CD8-positive, alpha-beta memory T cell (primary cell): ENCODE measurements around the gene FGFR4. TPM values are rescaled to one million over a fixed set of nuclear protein-coding genes. Genes with fewer than 3 reads are reported as not detected.

ENCODE experiments used
- CTCF ChIA-PET: fragments of 350-600 bp; sonication (Branson Sonifier 250); formaldehyde crosslinking; loops from one replicate; lab custom pipeline; 2021; ENCODE audit warnings: antibody characterized with exemption; lab: Charles Lee
- POLR2A ChIA-PET: fragments of 350-600 bp; sonication (Branson Sonifier 250); formaldehyde crosslinking; loops from one replicate; lab custom pipeline; 2021; ENCODE audit warnings: antibody characterized with exemption; lab: Charles Lee
- DNase-seq, 5 donors: peaks; one replicate each; pipeline versions ENCODE4 v3.0.0 to v3.0.0-alpha.2; 2020 to 2022; ENCODE audit warnings: mixed read lengths in 1 of 5
- H3K27ac ChIP-seq: one replicate; pipeline ENCODE4 v1.7.0; 2013; ENCODE audit warnings: low read depth, mild to moderate bottlenecking, low read length, moderate library complexity
- H3K27me3 ChIP-seq: 2 replicates; pipeline ENCODE4 v1.7.0; 2013; ENCODE audit warnings: low read length, mild to moderate bottlenecking; ENCODE audit not compliant: insufficient read depth, poor library complexity, severe bottlenecking
- H3K36me3 ChIP-seq: 2 replicates; pipeline ENCODE4 v1.7.0; 2013; ENCODE audit warnings: mild to moderate bottlenecking, low read length, moderate library complexity; ENCODE audit not compliant: insufficient read depth
- H3K4me1 ChIP-seq: 2 replicates; pipeline ENCODE4 v1.7.0; 2013; ENCODE audit warnings: mild to moderate bottlenecking, low read length, moderate library complexity; ENCODE audit not compliant: insufficient read depth
- H3K4me3 ChIP-seq: 2 replicates; pipeline ENCODE4 v1.7.0; 2013; ENCODE audit warnings: mild to moderate bottlenecking, low read length
- H3K9me3 ChIP-seq: 2 replicates; pipeline ENCODE4 v1.7.0; 2013; ENCODE audit warnings: mild to moderate bottlenecking, low read length
- H3K27ac Mint-ChIP-seq, 8 donors: one replicate each; pipeline ENCODE4 v1.8.0; 2020 to 2021; ENCODE audit warnings: mixed read lengths in 8 of 8, mild to moderate bottlenecking in 6 of 8, inconsistent platforms in 3 of 8, moderate library complexity in 3 of 8
- H3K27me3 Mint-ChIP-seq, 2 donors: one replicate each; pipeline ENCODE4 v1.8.0; 2020 to 2021; ENCODE audit warnings: mixed read lengths in 2 of 2, mild to moderate bottlenecking in 1 of 2, moderate library complexity in 1 of 2
- H3K36me3 Mint-ChIP-seq, 3 donors: one replicate each; pipeline ENCODE4 v1.8.0; 2020 to 2021; ENCODE audit warnings: mixed read lengths in 3 of 3, inconsistent platforms in 1 of 3, mild to moderate bottlenecking in 1 of 3
- H3K4me1 Mint-ChIP-seq, 3 donors: one replicate each; pipeline ENCODE4 v1.8.0; 2020 to 2021; ENCODE audit warnings: mixed read lengths in 3 of 3, inconsistent platforms in 1 of 3, mild to moderate bottlenecking in 1 of 3
- H3K4me3 Mint-ChIP-seq, 7 donors: one replicate each; pipeline ENCODE4 v1.8.0; 2020 to 2021; ENCODE audit warnings: mixed read lengths in 7 of 7, mild to moderate bottlenecking in 6 of 7, moderate library complexity in 4 of 7, inconsistent platforms in 2 of 7
- H3K9me3 Mint-ChIP-seq, 5 donors: one replicate each; pipeline ENCODE4 v1.8.0; 2020 to 2022; ENCODE audit warnings: mixed read lengths in 5 of 5, mild to moderate bottlenecking in 3 of 5, moderate library complexity in 2 of 5, inconsistent platforms in 1 of 5
- polyA plus RNA-seq: library from polyadenylated mRNA; unstranded; fragments of 300-500 nt; fragmentation: Illumina TruSeq; gene quantifications from one replicate; pipeline ENCODE4 v1.2.3, GENCODE V29; 2021
- total RNA-seq, 2 experiments: library from RNA; stranded (reverse); gene quantifications; one replicate each; pipeline ENCODE4 v1.2.3, GENCODE V29; 2021

The FGFR4 gene
- total and polyA plus RNA-seq, 3 experiments from 2014 or later, result 0.29 to 1.2 (median 0.42) TPM

GRCh38 chr5:177132136-177133095 lies 45.7 kb downstream of the FGFR4 start:
- DNase-seq, result peak in 3 of 5 donors; percentile 26 to 63 (median 32)
- no peaks in the 10 kb centered on the region for H3K27me3 Mint-ChIP-seq
- peaks cover 52 to 55% (median 53%) of the 10 kb centered on the region in 3 donors for H3K4me1 Mint-ChIP-seq
- H3K27ac Mint-ChIP-seq, result peak overlapping the region in 6 of 8 donors; percentile 41 to 77 (median 66)
- H3K9me3 Mint-ChIP-seq, result no peaks in the 10 kb centered on the region
- CTCF ChIA-PET, result interaction anchor here (5.1 kb wide), 1 partner anchor 19 kb away, joined by 30 read pairs; no protein-coding TSS in a partner anchor
- peak overlapping the region; percentile 24 to 91 (median 56) for H3K4me3 Mint-ChIP-seq
- H3K4me1 ChIP-seq, result peaks cover 58% of the 10 kb centered on the region
- H3K27ac ChIP-seq, result peak overlapping the region; percentile 74
- H3K9me3 ChIP-seq, result no peaks in the 10 kb centered on the region
- H3K4me3 ChIP-seq, result peak overlapping the region; percentile 48
- H3K27me3 ChIP-seq, result no peaks in the 10 kb centered on the region
- peaks cover 12% of the 10 kb centered on the region for H3K36me3 ChIP-seq
- POLR2A ChIA-PET, result interaction anchor here (0.5 to 2.9 kb wide), 7 partner anchors 15 to 485 kb away, joined by 3 to 16 read pairs (median 3); partner anchors contain the start of genes GRK6 and TSPAN17
- H3K36me3 Mint-ChIP-seq, result peaks cover 3 to 30% (median 9%) of the 10 kb centered on the region in 3 donors

DNA sequence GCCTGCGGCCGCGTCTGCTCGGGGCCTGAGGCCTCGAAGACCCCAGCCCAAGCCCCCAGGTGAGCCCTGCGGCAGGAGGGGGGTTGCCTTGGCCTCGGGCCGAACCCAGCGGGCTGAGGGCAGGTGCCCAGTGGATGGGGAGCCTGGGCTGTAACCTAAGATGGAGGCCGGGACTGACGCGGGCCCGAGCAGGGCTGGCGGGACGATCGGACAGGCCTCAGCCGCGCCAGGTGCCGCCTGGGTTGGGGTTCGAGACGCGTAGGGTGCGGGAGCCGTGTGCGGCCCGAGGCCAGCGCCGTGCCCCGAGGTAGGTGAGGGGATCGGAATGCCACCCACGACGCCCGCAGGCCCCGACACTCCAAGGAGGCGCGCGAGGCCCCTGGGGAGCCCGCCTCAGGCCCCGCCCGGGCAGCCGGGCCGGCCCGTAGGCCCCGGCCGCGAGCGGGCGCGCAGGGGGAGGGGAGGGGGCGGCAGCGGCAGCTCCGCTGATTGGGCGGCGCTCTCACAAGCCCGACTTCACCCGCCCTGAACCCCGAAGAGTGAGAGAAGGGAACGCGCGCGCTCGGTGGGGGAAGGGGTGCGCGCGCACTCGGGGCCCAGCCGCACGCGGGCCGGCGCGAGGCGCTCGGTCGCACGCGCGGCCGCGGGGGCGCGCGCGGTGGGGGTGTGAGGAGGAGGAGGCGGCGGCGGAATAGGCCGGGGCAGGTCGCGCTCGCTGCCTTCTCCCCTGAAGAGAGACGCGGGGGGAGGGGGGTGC lies 46.6 kb downstream of the FGFR4 start, which contains the start of gene NSD1:
Gene NSD1, plus strand, starts transcription at position 678 of the 757 bp plus-strand sequence. CDS start 1,331 bp downstream, outside the sequence.
- Mint-ChIP-seq H3K4me1 (peaks cover 52 to 61% (median 55%) of the 10 kb centered on the region in 3 donors), H3K27me3 (no peaks in the 10 kb centered on the region), H3K4me3 (peak within 1 kb of the TSS; percentile 82 to 93 (median 88)), H3K36me3 (peaks cover 3 to 34% (median 9%) of the 10 kb centered on the region in 3 donors), H3K27ac (peak within 1 kb of the TSS; percentile 59 to 97 (median 90)), H3K9me3 (no peaks in the 10 kb centered on the region)
- Histone ChIP-seq H3K4me1 (peaks cover 64% of the 10 kb centered on the region), H3K27ac (peak within 1 kb of the TSS; percentile 74), H3K9me3 (no peaks in the 10 kb centered on the region), H3K36me3 (peaks cover 19% of the 10 kb centered on the region), H3K4me3 (peak within 1 kb of the TSS; percentile 65), H3K27me3 (no peaks in the 10 kb centered on the region)
- peak; percentile 83 to 94 (median 89) for DNase-seq
- POLR2A ChIA-PET, result interaction anchor here (0.6 to 2.9 kb wide), 6 partner anchors 20 to 383 kb away, joined by 3 to 16 read pairs (median 4); partner anchors contain the start of gene GRK6
- CTCF ChIA-PET, result interaction anchor here (0.7 to 5.1 kb wide), 2 partner anchors 20 to 46 kb away, joined by 3 to 30 read pairs; no protein-coding TSS in a partner anchor

GRCh38 chr5:177133853-177134696 lies 47.4 kb downstream of the FGFR4 start:
- no peaks in the 10 kb centered on the region for H3K27me3 Mint-ChIP-seq
- CTCF ChIA-PET, result interaction anchor here (0.7 to 5.1 kb wide), 3 partner anchors 20 to 52 kb away, joined by 3 to 30 read pairs (median 3); no protein-coding TSS in a partner anchor
- POLR2A ChIA-PET, result interaction anchor here (0.6 to 2.9 kb wide), 4 partner anchors 20 to 1337 kb away, joined by 3 to 16 read pairs (median 4); no protein-coding TSS in a partner anchor
- H3K9me3 Mint-ChIP-seq, result no peaks in the 10 kb centered on the region
- no peaks in the 10 kb centered on the region for H3K27me3 ChIP-seq
- peak; percentile 27 to 65 (median 49) for DNase-seq
- H3K4me3 ChIP-seq, result peak overlapping the region; percentile 65
- H3K4me1 ChIP-seq, result peaks cover 57% of the 10 kb centered on the region
- H3K4me3 Mint-ChIP-seq, result peak overlapping the region; percentile 82 to 93 (median 88)
- H3K4me1 Mint-ChIP-seq, result peaks cover 44 to 53% (median 47%) of the 10 kb centered on the region in 3 donors
- H3K36me3 ChIP-seq, result peaks cover 21% of the 10 kb centered on the region
- no peaks in the 10 kb centered on the region for H3K9me3 ChIP-seq
- peak overlapping the region; percentile 43 to 97 (median 90) for H3K27ac Mint-ChIP-seq
- H3K27ac ChIP-seq, result peak overlapping the region; percentile 13
- H3K36me3 Mint-ChIP-seq, result peaks cover 3 to 37% (median 9%) of the 10 kb centered on the region in 3 donors

GRCh38 chr5:177134697-177135225 lies 48.0 kb downstream of the FGFR4 start:
- Mint-ChIP-seq H3K4me3 (peak overlapping the region; percentile 82 to 93 (median 88)), H3K27me3 (no peaks in the 10 kb centered on the region), H3K27ac (peak overlapping the region; percentile 19 to 97 (median 90)), H3K9me3 (no peaks in the 10 kb centered on the region), H3K36me3 (peaks cover 3 to 40% (median 9%) of the 10 kb centered on the region in 3 donors), H3K4me1 (peaks cover 41 to 53% (median 43%) of the 10 kb centered on the region in 3 donors)
- peak overlapping the region; percentile 13 for H3K27ac ChIP-seq
- POLR2A ChIA-PET, result interaction anchor here (1.3 to 2.9 kb wide), 2 partner anchors 21 to 381 kb away, joined by 4 to 16 read pairs; no protein-coding TSS in a partner anchor
- no peaks in the 10 kb centered on the region for H3K9me3 ChIP-seq
- DNase-seq, result no peak
- peak overlapping the region; percentile 65 for H3K4me3 ChIP-seq
- H3K27me3 ChIP-seq, result no peaks in the 10 kb centered on the region
- peaks cover 21% of the 10 kb centered on the region for H3K36me3 ChIP-seq
- CTCF ChIA-PET, result interaction anchor here (0.7 to 5.1 kb wide), 2 partner anchors 21 to 51 kb away, joined by 3 to 30 read pairs; no protein-coding TSS in a partner anchor
- peaks cover 57% of the 10 kb centered on the region for H3K4me1 ChIP-seq

- no peak overlapping the region for H3K4me3 ChIP-seq
- H3K9me3 Mint-ChIP-seq, result no peaks in the 10 kb centered on the region
- peaks cover 55 to 82% (median 68%) of the 10 kb centered on the region in 3 donors for H3K4me1 Mint-ChIP-seq
- peaks cover 18% of the 10 kb centered on the region for H3K36me3 ChIP-seq
- no peaks in the 10 kb centered on the region for H3K9me3 ChIP-seq
- H3K27ac Mint-ChIP-seq, result peak overlapping the region in 7 of 8 donors; percentile 4 to 81 (median 55)
- CTCF ChIA-PET, result no interaction called here
- no peaks in the 10 kb centered on the region for H3K27me3 ChIP-seq
- H3K27ac ChIP-seq, result no peak overlapping the region
- no peaks in the 10 kb centered on the region for H3K27me3 Mint-ChIP-seq
- POLR2A ChIA-PET, result no interaction called here
- H3K4me1 ChIP-seq, result peaks cover 49% of the 10 kb centered on the region
- peak overlapping the region in 4 of 7 donors; percentile 3 to 54 (median 16) for H3K4me3 Mint-ChIP-seq
- H3K36me3 Mint-ChIP-seq, result peaks cover 12 to 75% (median 16%) of the 10 kb centered on the region in 3 donors
- DNase-seq, result no peak
Observed at GRCh38 chr5:177140312-177140711, 53.6 kb downstream of the FGFR4 start.

- Histone ChIP-seq H3K27me3 (no peaks in the 10 kb centered on the region), H3K4me1 (peaks cover 37% of the 10 kb centered on the region), H3K27ac (no peak overlapping the region), H3K4me3 (no peak overlapping the region), H3K9me3 (no peaks in the 10 kb centered on the region), H3K36me3 (peaks cover 13% of the 10 kb centered on the region)
- H3K27me3 Mint-ChIP-seq, result no peaks in the 10 kb centered on the region
- POLR2A ChIA-PET, result no interaction called here
- no peaks in the 10 kb centered on the region for H3K9me3 Mint-ChIP-seq
- H3K4me1 Mint-ChIP-seq, result peaks cover 47 to 71% (median 57%) of the 10 kb centered on the region in 3 donors
- H3K27ac Mint-ChIP-seq, result peak overlapping the region in 5 of 8 donors; percentile 25 to 68 (median 52)
- peak overlapping the region in 3 of 7 donors; percentile 21 to 76 (median 32) for H3K4me3 Mint-ChIP-seq
- H3K36me3 Mint-ChIP-seq, result peaks cover 8 to 70% (median 13%) of the 10 kb centered on the region in 3 donors
- DNase-seq, result no peak
- CTCF ChIA-PET, result no interaction called here
Observed at GRCh38 chr5:177141496-177141895, 54.8 kb downstream of the FGFR4 start.
